ENCODE measurements around the gene CARD9.

GRCh38 chr9:136381966-136382513 is 8.6 kb upstream of the CARD9 start:
- TF ChIP-seq SP1 (IDR thresholded peaks at IDR 0.05), result no peak
- no peak for TF ChIP-seq ELF4 (IDR thresholded peaks at IDR 0.05)
- no peak for TF ChIP-seq FOXM1 (IDR thresholded peaks at IDR 0.05; ENCODE audit: borderline replicate concordance)
- TF ChIP-seq SUZ12 (IDR thresholded peaks at IDR 0.05), result no peak
- TF ChIP-seq L3MBTL2 (conservative IDR thresholded peaks at IDR 0.05), result no peak
- TF ChIP-seq FOXA1 (IDR thresholded peaks at IDR 0.05), result no peak
- TF ChIP-seq PKNOX1 (IDR thresholded peaks at IDR 0.05), result no peak
- no peak for TF ChIP-seq ARNT (IDR thresholded peaks at IDR 0.05)
- TF ChIP-seq NFRKB (IDR thresholded peaks at IDR 0.05), result no peak
- no peak for TF ChIP-seq BHLHE40 (IDR thresholded peaks at IDR 0.05; ENCODE audit: borderline replicate concordance)
- TF ChIP-seq TARDBP (IDR thresholded peaks at IDR 0.05), result no peak
- TF ChIP-seq FOXK2 (IDR thresholded peaks at IDR 0.05), result no peak
- no peak for TF ChIP-seq ZNF384 (IDR thresholded peaks at IDR 0.05)

Data from HEK293T (cell line).